B cell (primary cell): ENCODE measurements around the gene CNTNAP4.

Source experiments
- EZH2 ChIP-seq: IDR thresholded peaks from 2 replicates; pipeline ENCODE4 v1.6.1; 2012; ENCODE audit warnings: borderline replicate concordance, low read depth, mild to moderate bottlenecking, moderate library complexity, low read length; ENCODE audit not compliant: insufficient read depth, poor library complexity, severe bottlenecking
- TF ChIP-seq, protein P1 (sequence below): fragments of 200-600 bp; IDR thresholded peaks from one replicate; pipeline ENCODE4 v1.8.0; 2022; ENCODE audit warnings: antibody characterized with exemption, mild to moderate bottlenecking

DNA sequence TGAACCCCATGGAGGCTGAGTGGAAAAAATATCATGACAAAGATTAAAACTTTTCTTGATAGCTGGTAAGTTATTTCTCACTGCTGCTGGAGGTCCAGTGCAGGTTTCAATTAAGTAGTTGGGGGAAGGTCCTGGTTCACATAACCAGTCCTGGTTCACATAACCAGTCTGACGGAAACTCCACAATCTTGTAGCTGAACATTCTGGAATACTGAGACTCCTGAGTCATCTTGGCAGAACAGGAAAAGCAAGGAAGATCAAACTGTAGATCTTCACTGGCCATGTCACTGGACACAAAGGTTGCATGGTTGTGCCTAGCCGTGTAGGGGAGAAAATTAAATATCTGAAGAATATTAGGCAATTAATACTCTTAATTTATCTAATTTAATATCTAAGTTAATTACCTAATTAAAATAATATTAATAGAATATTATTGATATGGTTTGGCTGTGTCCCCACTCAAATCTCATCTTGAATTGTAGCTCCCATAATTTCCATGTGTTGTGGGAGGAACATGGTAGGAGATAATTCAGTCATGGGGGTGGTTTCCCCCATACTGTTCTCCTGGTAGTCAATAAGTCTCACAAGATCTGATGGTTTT lies 48.6 kb upstream of the CNTNAP4 start:
- TF ChIP-seq, protein P1, sequence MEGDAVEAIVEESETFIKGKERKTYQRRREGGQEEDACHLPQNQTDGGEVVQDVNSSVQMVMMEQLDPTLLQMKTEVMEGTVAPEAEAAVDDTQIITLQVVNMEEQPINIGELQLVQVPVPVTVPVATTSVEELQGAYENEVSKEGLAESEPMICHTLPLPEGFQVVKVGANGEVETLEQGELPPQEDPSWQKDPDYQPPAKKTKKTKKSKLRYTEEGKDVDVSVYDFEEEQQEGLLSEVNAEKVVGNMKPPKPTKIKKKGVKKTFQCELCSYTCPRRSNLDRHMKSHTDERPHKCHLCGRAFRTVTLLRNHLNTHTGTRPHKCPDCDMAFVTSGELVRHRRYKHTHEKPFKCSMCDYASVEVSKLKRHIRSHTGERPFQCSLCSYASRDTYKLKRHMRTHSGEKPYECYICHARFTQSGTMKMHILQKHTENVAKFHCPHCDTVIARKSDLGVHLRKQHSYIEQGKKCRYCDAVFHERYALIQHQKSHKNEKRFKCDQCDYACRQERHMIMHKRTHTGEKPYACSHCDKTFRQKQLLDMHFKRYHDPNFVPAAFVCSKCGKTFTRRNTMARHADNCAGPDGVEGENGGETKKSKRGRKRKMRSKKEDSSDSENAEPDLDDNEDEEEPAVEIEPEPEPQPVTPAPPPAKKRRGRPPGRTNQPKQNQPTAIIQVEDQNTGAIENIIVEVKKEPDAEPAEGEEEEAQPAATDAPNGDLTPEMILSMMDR = no peak
- no peak for TF ChIP-seq EZH2
